GM12873 (cell line): ENCODE results near the gene CLDN11.

Source experiments
- TF ChIP-seq, protein P1 (sequence below): IDR thresholded peaks from 2 replicates; pipeline ENCODE4 v1.5.1; 2012; ENCODE audit warnings: low read depth, mild to moderate bottlenecking, moderate library complexity, low read length, control low read depth; ENCODE audit not compliant: insufficient read depth; ENCODE audit errors: missing control alignments

The CLDN11 gene

GRCh38 chr3:170454509-170454908 lies 35.8 kb downstream of the CLDN11 start:
- TF ChIP-seq, protein P1, sequence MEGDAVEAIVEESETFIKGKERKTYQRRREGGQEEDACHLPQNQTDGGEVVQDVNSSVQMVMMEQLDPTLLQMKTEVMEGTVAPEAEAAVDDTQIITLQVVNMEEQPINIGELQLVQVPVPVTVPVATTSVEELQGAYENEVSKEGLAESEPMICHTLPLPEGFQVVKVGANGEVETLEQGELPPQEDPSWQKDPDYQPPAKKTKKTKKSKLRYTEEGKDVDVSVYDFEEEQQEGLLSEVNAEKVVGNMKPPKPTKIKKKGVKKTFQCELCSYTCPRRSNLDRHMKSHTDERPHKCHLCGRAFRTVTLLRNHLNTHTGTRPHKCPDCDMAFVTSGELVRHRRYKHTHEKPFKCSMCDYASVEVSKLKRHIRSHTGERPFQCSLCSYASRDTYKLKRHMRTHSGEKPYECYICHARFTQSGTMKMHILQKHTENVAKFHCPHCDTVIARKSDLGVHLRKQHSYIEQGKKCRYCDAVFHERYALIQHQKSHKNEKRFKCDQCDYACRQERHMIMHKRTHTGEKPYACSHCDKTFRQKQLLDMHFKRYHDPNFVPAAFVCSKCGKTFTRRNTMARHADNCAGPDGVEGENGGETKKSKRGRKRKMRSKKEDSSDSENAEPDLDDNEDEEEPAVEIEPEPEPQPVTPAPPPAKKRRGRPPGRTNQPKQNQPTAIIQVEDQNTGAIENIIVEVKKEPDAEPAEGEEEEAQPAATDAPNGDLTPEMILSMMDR, result no peak

DNA sequence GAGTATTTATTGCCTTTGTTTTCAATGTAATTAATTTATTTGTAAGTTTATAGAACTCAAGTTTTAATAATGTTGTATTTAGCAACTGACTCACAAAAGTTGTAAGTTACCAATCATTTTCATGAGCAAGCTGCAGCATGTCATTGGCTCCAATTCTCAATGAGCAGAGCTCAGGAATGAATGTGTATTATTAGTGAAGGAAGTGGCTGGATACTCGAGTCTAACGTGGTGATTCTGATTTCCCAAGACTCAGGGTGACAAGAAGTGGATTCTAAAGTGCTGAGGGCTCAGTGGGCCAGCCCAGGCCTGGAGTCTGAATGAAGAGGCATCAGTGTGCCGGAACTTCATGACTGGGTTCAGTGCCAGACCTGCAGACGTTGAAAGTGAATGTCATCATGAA lies 39.6 kb downstream of the CLDN11 start:
- TF ChIP-seq, protein P1, result no peak

- TF ChIP-seq, protein P1, result no peak
These were observed 44.3 kb downstream of the CLDN11 start for GRCh38 chr3:170463011-170463410.

- TF ChIP-seq, protein P1, result no peak
These were observed 47.3 kb downstream of the CLDN11 start for GRCh38 chr3:170465955-170466354.

DNA sequence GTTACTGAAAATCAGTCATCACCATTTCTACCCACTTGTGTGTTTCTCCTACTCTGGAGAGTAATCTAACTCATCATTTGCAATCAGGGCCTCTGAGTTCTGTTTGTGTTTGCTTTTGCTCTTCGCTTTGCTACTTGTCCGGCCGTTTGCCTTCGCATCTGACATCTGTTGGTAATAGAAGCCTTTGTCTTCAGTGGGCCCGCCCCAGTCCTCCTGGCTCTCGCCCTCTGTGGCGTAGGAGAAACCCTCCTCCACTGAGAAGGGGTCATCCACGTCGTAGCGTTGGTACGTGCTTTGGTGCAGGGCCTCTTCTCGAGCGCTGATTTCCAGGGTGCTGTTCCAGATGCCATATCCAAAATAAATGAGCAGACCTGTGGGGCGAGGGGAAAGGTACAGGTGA lies 48.3 kb downstream of the CLDN11 start:
- TF ChIP-seq, protein P1, result no peak

DNA sequence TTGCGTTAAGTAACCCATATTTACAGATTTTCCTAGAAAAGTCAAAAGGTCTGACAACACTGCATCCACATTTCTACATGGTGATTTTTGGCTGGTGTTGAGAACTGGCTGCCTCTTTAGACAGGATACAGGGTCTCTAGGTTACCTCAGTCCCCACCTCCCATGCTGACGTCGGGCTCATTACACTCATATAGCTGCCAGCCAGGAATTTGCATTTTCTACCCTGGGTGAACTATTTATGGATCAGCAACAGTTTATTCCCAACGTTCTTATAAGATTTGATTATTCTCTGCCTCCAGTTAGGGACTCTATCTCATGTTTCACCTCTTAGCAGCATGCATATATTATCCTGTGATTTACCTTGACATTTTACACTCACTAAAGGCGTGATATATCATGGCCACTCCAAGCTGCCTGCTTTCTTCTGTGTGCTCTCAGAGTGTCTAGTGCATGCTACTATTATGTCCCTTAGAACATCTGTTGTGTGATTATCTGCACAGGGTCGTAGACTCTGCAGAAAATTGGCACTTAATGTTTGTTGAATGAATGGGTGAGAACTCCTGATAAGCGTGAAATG lies 49.0 kb downstream of the CLDN11 start:
- TF ChIP-seq, protein P1, result no peak

DNA sequence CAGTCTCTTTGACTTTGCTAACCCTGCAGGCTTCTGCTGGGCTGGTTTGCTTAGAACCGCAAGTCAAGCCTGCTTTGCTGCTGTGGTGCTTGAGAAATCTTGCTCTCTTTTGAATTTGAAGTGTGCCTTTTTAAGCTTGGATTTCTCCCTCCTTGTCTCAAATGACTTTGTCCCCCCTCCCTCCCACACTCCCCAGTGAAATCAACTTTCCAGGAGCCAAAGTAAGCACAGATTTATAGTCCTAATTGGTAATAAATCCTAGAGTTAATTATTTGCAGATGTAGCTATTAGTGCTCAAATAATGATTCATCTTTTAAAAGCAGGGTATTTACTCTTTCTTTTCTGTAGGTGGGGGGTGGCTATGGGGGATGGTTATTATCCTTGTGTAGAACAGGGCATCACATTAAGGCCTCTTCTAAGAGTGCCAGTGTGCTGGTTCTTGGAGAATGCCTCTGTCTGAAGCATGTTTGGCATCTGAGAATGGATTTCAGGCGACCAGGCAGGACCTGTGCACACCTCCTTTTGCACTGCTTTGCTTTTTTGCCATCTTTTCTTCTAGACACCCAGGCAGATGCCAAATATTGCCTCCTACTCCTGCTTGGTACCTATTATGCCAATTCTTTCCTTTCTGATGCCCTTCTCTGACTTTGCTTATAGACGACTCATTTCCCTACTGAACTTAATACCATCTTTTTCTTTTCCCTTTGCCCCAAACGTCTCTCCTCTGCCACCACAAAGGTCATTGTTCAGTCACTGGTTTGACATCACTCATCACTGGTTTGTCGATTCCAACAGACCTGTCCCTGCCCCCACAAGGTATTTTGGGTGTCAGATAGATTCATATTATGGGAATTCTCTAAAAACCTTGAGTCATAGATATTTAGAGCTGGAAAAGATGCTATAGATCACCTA lies 50.7 kb downstream of the CLDN11 start:
- TF ChIP-seq, protein P1, result no peak
